IPS-15b (cell line): ENCODE results near the gene MTREX.

Experiments
- H3K27me3 ChIP-seq: one replicate; pipeline ENCODE4 v1.6.1; 2013; ENCODE audit warnings: low read length; ENCODE audit not compliant: control insufficient read depth, insufficient read depth
- H3K36me3 ChIP-seq: one replicate; pipeline ENCODE4 v1.6.1; 2013; ENCODE audit warnings: low read length; ENCODE audit not compliant: control insufficient read depth, insufficient read depth
- H3K4me1 ChIP-seq: one replicate; pipeline ENCODE4 v1.6.1; 2013; ENCODE audit warnings: mild to moderate bottlenecking, low read length; ENCODE audit not compliant: control insufficient read depth, insufficient read depth
- H3K4me3 ChIP-seq: one replicate; pipeline ENCODE4 v1.5.1; 2013; ENCODE audit warnings: low read depth, low read length
- H3K9ac ChIP-seq: one replicate; pipeline ENCODE4 v1.6.1; 2013; ENCODE audit warnings: low read depth, mild to moderate bottlenecking, low read length
- H3K9me3 ChIP-seq: one replicate; pipeline ENCODE4 v1.6.1; 2013; ENCODE audit warnings: mild to moderate bottlenecking, low read length; ENCODE audit not compliant: control insufficient read depth, insufficient read depth

Gene MTREX

DNA sequence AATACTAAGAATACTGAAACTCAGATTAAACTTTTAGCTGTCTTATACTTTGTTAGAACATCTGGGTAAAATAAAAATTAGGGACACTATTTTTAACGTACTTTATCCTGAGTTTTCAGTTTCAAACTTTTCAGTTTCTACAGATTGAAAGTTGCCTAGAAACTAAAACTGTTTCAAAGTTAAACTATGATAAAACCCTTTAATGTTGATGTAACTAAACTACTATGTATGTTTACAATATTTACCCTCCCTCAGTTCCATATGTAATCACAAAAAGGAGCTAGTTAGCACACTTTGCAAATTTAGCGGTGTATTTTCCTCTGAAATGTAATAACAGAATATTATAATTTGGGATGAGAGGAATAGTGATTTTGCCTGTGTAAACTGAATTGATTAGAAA, 105.9 kb downstream of the MTREX start:
- Histone ChIP-seq H3K4me3 (no peak overlapping the region), H3K4me1 (no peaks in the 10 kb centered on the region), H3K36me3 (no peaks in the 10 kb centered on the region)

DNA sequence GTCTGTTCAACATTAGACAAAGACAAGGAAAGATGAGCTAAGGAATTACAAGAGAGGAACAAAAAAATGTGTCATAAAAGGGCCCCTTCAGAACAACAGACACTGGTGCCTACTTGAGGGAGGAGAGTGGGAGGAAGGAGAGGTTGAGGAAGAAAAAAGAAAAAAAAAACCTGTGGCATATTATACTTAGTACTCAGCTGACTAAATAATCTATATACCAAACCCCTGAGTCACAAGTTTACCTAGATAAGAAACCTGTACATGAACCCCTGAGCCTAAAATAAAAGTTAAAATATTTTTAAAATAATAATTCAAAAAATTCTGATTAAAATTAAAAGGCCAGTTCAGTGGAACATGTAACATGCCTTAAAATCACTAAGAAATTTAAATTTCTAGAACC, 107.3 kb downstream of the MTREX start:
- H3K4me3 ChIP-seq, result no peak overlapping the region
- H3K9ac ChIP-seq, result no peak overlapping the region
- H3K27me3 ChIP-seq, result no peaks in the 10 kb centered on the region
- no peaks in the 10 kb centered on the region for H3K9me3 ChIP-seq
- H3K4me1 ChIP-seq, result no peaks in the 10 kb centered on the region
- H3K36me3 ChIP-seq, result no peaks in the 10 kb centered on the region

More for the DNA sequence above, 105.9 kb downstream of the MTREX start:
- Histone ChIP-seq H3K9me3 (no peaks in the 10 kb centered on the region), H3K27me3 (no peaks in the 10 kb centered on the region), H3K9ac (no peak overlapping the region)

DNA sequence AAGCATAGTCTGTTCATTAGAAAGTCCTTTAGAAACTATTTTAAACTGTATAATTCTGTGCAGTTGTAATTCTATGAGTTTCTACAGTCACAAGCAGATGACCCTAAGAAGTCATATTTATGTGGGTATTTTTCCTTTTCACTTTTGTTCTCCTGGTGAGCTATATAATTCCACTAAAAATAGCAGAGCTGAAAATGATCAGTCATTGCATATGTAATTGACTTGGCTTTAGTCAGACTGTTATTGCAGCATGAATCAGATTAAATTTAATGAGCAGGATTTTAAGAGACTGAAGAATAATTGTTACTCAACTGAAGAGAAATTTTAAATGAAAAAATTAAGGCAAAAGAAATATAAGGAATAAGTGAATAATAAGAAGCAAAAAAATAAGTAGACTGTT, 108.5 kb downstream of the MTREX start:
- Histone ChIP-seq H3K27me3 (no peaks in the 10 kb centered on the region), H3K36me3 (no peaks in the 10 kb centered on the region), H3K4me3 (no peak overlapping the region), H3K9me3 (no peaks in the 10 kb centered on the region), H3K9ac (no peak overlapping the region), H3K4me1 (no peaks in the 10 kb centered on the region)

DNA sequence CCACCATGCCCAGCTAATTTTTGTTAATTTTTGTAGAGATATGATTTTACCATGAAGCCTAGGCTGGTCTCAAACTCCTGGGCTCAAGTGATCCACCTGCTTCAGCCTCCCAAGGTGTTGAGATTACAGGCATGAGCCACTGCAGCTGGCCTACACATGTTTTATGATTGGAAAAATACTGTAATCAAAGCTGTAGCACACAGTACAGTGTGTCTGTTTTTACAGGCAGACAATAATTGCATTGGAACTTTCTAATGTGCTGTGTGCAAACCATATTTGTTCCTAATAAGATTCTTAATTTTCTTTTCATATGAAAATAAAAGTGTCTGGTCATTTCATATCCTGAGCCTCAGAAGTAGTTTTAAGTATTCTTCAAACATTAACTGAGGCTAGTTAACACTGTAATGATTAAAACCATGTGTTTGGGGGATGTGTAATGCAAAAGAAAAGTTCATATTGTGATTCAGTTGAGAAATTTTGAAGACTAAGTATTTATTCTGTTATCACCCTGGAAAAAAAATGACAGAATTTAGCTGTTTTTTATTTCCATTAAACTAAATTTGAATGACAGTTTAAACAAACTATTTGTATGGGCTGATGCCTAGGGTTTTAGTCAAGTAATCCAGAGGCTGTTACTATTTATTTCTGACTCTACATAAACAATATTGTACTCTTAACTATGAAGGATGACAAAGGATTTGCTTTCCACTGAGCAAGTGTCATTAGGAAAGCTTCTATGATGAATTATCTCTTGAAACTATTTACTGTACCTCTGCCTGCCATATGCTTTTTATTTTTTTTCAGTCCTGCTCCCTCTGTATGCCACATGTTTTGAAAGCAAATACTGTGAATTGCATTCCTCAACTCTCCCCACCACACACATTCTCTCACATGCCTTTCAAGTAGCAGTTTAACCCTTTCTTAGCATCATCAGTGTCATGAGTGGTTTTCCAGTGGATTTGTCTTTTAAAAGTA, 111.5 kb downstream of the MTREX start:
- no peak overlapping the region for H3K9ac ChIP-seq
- H3K4me1 ChIP-seq, result no peaks in the 10 kb centered on the region
- H3K4me3 ChIP-seq, result no peak overlapping the region
- H3K27me3 ChIP-seq, result no peaks in the 10 kb centered on the region
- H3K36me3 ChIP-seq, result peaks cover 8% of the 10 kb centered on the region
- H3K9me3 ChIP-seq, result no peaks in the 10 kb centered on the region

DNA sequence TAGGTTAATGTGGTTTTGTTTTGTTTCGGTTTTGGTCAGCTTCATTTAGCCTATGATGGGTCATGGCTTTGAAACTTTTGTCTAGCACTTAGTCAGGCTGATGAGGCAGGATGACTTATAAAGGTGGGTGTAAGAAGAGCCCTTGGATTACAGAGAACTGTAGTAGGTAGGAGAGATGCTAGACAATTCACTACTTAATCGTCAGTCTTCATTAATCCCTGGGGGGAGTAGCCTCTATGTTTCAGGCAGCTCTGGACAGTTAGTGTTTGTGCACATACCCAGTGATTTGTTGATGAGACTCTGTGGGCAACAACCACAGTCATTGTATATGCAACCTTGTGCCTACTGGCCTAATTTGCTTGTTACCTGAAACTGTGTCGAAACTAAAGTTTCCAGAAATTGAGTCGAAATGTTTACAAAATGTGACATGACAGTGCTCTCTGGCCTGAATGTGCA, 113.3 kb downstream of the MTREX start:
- Histone ChIP-seq H3K4me3 (no peak overlapping the region), H3K9me3 (no peaks in the 10 kb centered on the region), H3K27me3 (no peaks in the 10 kb centered on the region), H3K9ac (no peak overlapping the region), H3K36me3 (peaks cover 14% of the 10 kb centered on the region), H3K4me1 (no peaks in the 10 kb centered on the region)

DNA sequence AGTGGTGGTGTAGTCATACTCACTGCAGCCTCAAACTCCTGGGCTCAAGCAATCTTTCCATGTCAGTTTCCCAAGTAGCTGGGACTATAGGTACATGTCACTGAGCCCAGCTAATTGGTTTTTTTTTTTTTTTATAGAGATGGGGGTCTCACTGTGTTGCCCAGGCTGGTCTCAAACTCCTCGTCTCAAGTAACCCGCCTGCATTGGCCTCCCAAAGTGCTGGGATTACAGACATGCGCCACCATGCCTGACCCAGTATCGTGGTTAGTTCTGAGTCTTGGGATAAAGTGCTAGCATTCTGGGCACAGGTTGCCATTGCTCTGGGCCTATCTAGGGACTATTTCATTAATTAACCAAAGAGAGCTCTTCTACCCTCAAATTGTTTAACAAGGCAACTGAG, 118.7 kb downstream of the MTREX start:
- no peaks in the 10 kb centered on the region for H3K27me3 ChIP-seq
- no peaks in the 10 kb centered on the region for H3K4me1 ChIP-seq
- H3K9ac ChIP-seq, result no peak overlapping the region
- H3K4me3 ChIP-seq, result no peak overlapping the region
- H3K9me3 ChIP-seq, result no peaks in the 10 kb centered on the region
- H3K36me3 ChIP-seq, result peaks cover 20% of the 10 kb centered on the region

DNA sequence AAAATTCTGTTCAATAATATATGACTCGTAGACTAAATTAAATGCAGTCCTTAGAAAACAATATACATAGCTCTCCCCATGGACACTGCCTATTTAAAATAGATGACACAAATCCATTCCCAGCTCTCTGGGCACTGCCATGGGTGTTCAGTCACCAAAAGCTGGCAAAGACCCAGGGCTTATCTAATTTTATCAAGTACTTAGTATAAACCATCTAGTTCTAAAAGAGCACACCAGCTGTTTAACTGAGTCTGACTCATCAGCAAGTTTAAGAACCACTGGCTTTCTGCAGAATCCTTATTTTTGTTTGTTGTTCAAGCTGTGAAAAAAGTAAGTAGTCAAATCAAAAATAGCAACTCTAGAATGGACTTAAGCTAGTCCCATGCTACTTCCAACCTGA, 119.4 kb downstream of the MTREX start:
- no peaks in the 10 kb centered on the region for H3K27me3 ChIP-seq
- no peaks in the 10 kb centered on the region for H3K4me1 ChIP-seq
- no peaks in the 10 kb centered on the region for H3K9me3 ChIP-seq
- no peak overlapping the region for H3K9ac ChIP-seq
- H3K4me3 ChIP-seq, result no peak overlapping the region
- H3K36me3 ChIP-seq, result peaks cover 20% of the 10 kb centered on the region

DNA sequence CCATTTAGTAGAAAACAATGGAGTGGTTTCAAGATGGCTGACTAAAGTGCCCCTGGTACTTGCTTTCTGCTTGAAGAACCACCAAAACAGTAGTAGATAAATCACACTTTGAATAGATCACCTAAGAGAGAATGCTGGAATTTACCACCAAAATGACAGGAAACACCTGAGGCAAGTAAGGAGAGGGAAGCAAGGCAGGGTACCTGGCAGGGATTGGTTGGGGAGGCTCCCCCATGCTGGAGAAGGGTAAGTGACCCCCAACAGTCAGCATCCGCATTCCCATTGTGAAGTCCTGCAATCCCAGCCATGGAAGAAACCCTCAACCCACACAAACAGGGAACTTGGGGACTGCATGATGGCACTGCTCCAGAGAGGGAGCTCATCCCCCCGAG, 121.4 kb downstream of the MTREX start:
- Histone ChIP-seq H3K27me3 (no peaks in the 10 kb centered on the region), H3K36me3 (peaks cover 15% of the 10 kb centered on the region), H3K9me3 (no peaks in the 10 kb centered on the region)

DNA sequence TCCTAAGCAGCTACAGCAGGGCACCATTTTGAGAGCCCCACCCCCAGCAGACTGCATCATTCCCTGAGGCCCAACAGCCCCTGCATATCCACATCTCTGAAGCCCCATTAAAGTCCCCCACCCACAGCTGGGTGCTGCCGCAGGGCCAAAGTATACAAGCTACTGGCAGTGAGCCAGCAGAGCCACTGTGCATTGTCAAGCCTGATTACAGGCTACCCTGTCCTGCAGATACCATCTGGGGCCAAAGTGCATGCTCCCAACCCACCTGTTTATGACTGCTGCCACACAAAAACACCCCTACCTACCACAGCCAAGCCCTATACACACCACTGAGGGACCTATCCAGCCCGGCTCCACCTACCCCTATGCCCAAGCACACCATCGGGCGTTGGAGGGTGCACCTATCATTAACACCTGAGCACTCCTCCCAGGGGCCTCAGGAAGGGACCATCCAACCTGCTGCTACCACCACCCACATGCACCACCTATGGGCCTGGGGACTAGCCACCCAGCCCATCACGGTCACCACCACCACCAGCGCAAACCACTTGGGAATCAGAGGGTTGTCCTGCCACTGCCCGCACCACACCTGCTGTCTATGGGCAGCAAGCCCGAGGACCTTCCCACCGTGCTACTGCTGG, 121.9 kb downstream of the MTREX start:
- H3K27me3 ChIP-seq, result no peaks in the 10 kb centered on the region
- no peak overlapping the region for H3K9ac ChIP-seq
- H3K4me3 ChIP-seq, result no peak overlapping the region
- no peaks in the 10 kb centered on the region for H3K4me1 ChIP-seq
- H3K9me3 ChIP-seq, result no peaks in the 10 kb centered on the region
- H3K36me3 ChIP-seq, result peaks cover 12% of the 10 kb centered on the region

More for the DNA sequence above, 121.4 kb downstream of the MTREX start:
- no peak overlapping the region for H3K9ac ChIP-seq
- no peak overlapping the region for H3K4me3 ChIP-seq
- no peaks in the 10 kb centered on the region for H3K4me1 ChIP-seq

DNA sequence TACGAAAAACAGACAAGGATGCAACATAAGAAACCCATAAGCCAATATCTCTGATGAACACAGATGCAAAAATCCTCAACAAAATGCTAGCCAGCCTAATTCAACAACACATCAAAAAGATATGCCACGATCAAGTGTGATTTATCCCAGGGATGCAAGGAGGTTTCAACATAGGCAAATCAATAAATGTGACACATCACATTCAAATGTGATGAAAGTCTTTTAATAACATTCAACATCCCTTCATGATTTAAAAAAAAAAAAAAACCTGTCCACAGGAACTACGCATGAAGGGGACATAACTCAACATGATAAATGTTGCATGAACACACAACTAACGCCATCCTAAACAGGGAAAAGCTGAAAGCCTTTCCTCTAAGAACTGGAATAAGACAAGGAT, 124.8 kb downstream of the MTREX start:
- no peaks in the 10 kb centered on the region for H3K27me3 ChIP-seq
- H3K36me3 ChIP-seq, result peaks cover 12% of the 10 kb centered on the region
- no peaks in the 10 kb centered on the region for H3K4me1 ChIP-seq
- no peak overlapping the region for H3K4me3 ChIP-seq
- no peaks in the 10 kb centered on the region for H3K9me3 ChIP-seq
- no peak overlapping the region for H3K9ac ChIP-seq

DNA sequence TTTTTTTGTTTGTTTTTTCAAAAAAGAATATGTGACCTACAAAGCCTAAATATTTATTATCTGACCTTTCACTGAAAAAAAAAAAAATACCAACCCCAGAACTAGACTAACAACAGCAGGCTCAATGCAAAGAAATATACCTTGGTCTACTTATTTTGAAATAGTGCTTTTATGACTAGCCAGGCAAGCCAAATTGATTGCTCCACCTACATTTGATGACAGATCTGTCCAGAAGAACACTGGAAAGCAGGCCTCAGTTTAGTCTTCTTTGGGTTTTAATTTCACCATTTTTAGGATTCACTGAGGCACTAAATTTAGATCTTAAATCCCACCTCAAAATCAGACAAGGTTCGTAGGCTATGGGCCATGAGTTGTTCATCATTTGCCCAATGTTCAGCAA, 129.7 kb downstream of the MTREX start:
- peaks cover 8% of the 10 kb centered on the region for H3K4me1 ChIP-seq
- no peak overlapping the region for H3K9ac ChIP-seq
- H3K27me3 ChIP-seq, result no peaks in the 10 kb centered on the region
- H3K9me3 ChIP-seq, result no peaks in the 10 kb centered on the region
- no peak overlapping the region for H3K4me3 ChIP-seq
- H3K36me3 ChIP-seq, result peaks cover 8% of the 10 kb centered on the region

DNA sequence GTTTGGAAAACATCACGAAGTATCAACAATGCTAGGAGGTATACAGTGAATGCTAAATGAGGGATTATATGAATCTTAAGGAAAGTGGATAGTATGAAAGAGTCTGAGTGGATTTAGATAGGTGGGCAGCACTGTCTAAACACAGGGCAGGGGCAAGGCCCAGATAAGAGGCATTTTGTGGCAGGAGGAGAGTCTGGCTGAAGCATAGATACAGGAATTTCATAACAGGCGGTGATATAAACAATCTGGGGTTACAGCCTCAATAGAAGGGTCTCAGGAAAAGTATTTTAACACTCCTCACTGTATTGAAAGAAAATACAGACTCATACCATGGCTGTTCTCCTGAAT, 130.0 kb downstream of the MTREX start:
- Histone ChIP-seq H3K4me1 (peaks cover 8% of the 10 kb centered on the region), H3K9me3 (no peaks in the 10 kb centered on the region), H3K4me3 (no peak overlapping the region), H3K9ac (no peak overlapping the region), H3K36me3 (peaks cover 6% of the 10 kb centered on the region), H3K27me3 (no peaks in the 10 kb centered on the region)
